Activated CD4-positive, alpha-beta T cell treated with anti-CD3 and anti-CD28 coated beads, Interleukin-2, amount 50 U/mL, for 24 hours (primary cell): ENCODE results near the gene FANCI.
"Not testable (repeated sequence)": the region's sequence is repeated elsewhere in the genome, so short reads cannot be mapped to it uniquely, and the experiment has no call there.

Experiments used
- DNase-seq, 2 donors: peaks; one replicate each; pipeline ENCODE4 v3.0.0-alpha.2; 2020; ENCODE audit warnings: low read depth in 1 of 2, low spot score in 1 of 2

The FANCI gene

GRCh38 chr15:89221543-89221942 is 22.2 kb upstream of the FANCI start, which contains the start of gene RLBP1:
RLBP1 (minus strand) TSS chr15:89221579; CDS start chr15:89218975, 2,604 bp downstream.
- no peak for DNase-seq

GRCh38 chr15:89225588-89225987 is 18.2 kb upstream of the FANCI start:
- no peak for DNase-seq

DNA sequence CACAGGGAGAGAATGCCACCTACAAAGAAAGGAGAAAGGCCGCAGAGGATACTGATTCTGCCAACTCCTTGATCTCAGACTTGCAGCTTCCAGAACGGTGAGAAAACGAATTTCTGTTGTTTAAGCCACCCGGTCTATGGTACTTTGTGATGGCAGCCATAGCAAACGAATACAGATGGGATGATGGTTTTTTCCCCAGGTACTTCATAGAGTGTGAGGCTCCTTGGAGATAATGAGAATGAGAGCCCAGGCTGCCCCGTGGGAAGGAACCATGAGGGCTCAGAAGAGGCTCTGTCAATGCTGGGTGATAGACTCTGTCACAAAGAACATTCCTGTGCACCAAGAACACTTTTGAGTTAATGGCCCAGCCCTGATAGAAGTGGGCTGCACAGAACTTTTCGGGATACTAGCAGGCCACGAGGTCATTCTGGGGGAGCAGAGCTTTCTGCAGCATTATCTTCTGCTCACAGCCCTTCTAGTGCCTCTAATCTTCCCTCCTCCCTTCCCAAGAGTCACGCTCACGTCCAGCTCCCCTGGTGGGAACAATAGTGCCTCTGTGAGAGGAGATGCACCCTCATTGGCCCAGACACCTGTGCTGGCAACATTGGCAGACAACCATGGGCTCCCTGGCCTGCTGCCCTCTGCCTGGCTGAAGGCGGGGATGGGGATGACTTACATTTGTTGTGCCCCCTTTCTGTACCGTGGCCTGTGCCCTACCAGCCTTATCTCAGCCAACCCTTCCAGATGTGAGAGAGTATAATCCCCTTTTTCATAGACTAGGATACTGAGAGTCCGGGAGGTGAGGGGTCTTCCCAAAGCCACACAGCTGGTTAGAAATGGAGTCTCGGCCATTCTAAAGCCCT is 17.2 kb upstream of the FANCI start:
- no peak for DNase-seq

GRCh38 chr15:89227425-89227824 is 16.4 kb upstream of the FANCI start:
- no peak for DNase-seq

- DNase-seq = no peak
These were observed 13.5 kb upstream of the FANCI start for GRCh38 chr15:89230277-89230676.

GRCh38 chr15:89231832-89232231 is 11.9 kb upstream of the FANCI start:
- DNase-seq = no peak

- not testable (repeated sequence) for DNase-seq
These were observed 3.6 kb upstream of the FANCI start for GRCh38 chr15:89239883-89240810.

- DNase-seq = no peak
These were observed 611 bp upstream of the FANCI start for GRCh38 chr15:89243046-89243690.

DNA sequence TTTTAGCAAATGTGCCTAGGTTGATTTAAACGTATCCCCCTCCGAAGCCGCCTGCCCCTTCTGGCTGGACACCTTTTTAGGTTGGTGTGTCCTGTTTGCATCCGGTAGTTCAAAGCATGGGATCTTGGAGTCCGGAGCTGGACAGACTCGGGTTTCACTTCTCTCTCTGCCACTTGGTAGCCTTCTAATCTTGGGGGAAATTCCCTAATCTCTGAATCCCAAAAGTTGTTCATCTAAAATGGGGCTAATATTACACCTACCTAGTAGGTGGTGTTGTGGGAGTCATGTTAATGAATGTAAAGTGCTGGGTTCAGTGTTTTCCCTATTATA is 760 bp downstream of the FANCI start:
- no peak for DNase-seq

DNA sequence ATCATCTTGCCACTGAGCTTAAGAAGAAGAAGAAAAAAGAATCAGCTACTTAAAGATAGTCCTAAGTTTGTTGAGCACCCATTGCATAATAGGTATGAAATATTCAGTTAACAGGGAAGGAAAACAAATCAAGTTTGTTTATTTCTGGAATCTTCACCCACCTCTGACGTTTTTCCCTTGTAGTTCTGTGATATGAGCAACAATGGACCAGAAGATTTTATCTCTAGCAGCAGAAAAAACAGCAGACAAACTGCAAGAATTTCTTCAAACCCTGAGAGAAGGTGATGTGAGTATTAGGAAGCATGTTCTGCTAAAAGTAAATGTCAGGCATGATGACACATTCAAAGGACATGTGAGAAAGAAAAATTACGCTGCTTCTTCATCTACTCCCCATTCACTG is 3.7 kb downstream of the FANCI start:
- no peak for DNase-seq

- no peak for DNase-seq
These were observed 4.8 kb downstream of the FANCI start for GRCh38 chr15:89248584-89248983.

- DNase-seq = not testable (repeated sequence)
These were observed 6.4 kb downstream of the FANCI start for GRCh38 chr15:89250142-89250541.

DNA sequence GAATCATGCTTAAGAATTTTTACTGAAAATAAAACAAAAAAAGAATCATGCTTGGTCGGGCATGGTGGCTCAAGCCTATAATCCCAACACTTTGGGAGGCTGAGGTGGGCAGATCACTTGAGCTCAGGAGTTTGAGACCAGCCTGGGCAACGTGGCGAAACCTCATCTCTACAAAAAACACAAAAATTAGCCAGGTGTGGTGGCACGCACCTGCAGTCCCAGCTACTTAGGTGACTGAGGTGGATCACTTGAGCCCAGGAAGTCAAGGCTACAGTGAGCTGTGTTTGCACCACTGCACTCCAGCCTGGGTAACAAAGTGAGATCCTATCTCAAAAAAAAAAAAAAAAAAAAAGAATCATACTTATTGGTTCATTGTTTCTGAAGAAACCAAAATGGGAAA is 33.5 kb downstream of the FANCI start:
- DNase-seq = not testable (repeated sequence)

DNA sequence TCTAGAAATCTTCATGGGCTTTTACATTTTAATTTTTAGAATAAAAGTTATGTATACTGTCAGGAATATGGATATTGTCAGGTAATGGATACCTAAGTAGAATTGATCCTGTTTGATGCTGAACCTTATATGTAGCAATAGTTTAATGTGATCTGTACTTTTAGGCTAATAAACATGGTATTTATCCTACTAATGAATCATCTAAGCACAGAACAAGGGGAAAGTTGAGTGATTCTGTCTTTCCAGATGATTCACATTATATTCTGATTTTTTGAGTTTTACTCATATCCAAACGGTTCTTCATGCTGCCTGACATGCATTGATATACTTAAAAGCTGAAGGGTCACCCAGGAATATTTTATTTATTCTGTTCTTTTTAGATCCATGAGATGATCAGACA is 34.5 kb downstream of the FANCI start:
- DNase-seq = no peak

GRCh38 chr15:89282631-89283030 is 38.9 kb downstream of the FANCI start:
- no peak for DNase-seq

GRCh38 chr15:89283201-89283600 is 39.4 kb downstream of the FANCI start:
- DNase-seq = no peak

GRCh38 chr15:89291934-89292438 is 48.2 kb downstream of the FANCI start:
- no peak for DNase-seq

- no peak for DNase-seq
These were observed 49.2 kb downstream of the FANCI start for GRCh38 chr15:89293012-89293411.

DNA sequence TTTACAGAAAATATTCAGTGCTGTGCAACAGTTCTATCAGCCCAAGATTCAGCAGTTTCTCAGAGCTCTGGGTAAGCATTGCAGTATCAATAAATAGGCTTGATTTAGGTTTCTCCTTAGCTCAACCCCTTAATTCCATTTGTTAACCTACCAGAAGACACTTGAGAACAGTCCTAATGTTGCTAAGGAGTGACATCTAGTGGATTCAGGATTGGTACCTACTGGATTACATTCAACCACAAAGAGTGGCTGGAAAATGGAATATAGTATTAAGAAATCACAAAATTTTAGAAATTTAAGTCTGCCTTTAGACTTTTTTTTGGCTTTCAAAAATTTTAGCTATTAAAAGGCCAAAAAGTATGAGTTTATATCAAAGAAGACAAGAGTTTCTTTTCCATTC is 56.1 kb downstream of the FANCI start:
- no peak for DNase-seq

DNA sequence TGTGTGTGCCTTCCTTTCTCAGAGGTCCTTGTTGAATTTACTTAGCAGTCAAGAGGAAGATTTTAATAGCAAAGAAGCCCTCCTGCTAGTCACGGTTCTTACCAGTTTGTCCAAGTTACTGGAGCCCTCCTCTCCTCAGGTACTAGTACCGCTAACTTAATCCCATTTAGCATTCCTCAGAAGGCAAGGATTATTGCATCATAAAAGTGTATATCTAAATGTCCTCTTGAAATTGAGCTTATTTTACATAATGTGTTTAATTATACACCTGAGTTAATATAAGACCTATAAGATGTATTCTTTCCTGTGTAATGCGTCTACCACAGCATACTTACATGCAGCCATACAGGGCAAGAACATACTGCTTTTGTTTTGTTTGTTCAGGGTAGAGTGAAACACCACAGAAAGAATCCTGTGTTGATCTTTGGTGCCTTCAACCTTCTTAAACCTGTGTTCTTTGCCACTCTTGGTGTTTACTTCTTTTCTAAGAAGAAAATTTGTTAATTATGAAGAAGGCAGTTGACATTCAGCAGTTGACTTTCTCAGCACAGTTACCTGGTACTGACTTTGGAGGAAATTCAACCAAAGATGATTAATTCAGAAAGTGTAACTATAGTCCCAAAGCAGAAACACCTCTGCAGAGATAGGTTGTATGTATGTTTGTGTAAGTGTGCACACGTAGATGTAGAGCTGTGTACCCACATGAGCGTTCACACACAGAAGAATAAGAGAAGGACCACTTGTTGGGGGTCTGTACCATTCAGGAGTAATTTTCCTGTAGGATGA is 57.7 kb downstream of the FANCI start:
- no peak for DNase-seq

- DNase-seq = no peak
These were observed 60.2 kb downstream of the FANCI start for GRCh38 chr15:89303986-89304385.
